ENCODE measurements around the gene TOP3A. TPM values are rescaled to one million over a fixed set of nuclear protein-coding genes. Genes with fewer than 3 reads are reported as not detected.

The TOP3A gene
- total and polyA plus RNA-seq, 2 of the 13 experiments (the other 11 are each of a cell fraction or from before 2014, with no cell fraction given) = 16.9 to 36.8 TPM

GRCh38 chr17:18224387-18225120, 90.2 kb downstream of the TOP3A start (continued):
- peak; percentile 86; the same call in 1 of the 2 replicates for TF ChIP-seq TFAP4 (IDR thresholded peaks at IDR 0.05; ENCODE audit: borderline replicate concordance, low read depth)
- TF ChIP-seq DMAP1 (CRISPR knock-in tag; IDR thresholded peaks at IDR 0.05) = peak; percentile 42; the same call in 1 of the 2 replicates
- TF ChIP-seq MYPOP (CRISPR knock-in tag; IDR thresholded peaks at IDR 0.05) = peak; percentile 65; the same call in 1 of the 2 replicates
- TF ChIP-seq AHR (CRISPR knock-in tag; IDR thresholded peaks at IDR 0.05) = no peak
- TF ChIP-seq IRF2 (CRISPR knock-in tag; IDR thresholded peaks at IDR 0.05) = 0 out of 2 replicates have a peak, but pooled peaks have one; percentile 17
- peak; percentile 2; the same call in 1 of the 2 replicates for TF ChIP-seq MAX (IDR thresholded peaks at IDR 0.05)
- TF ChIP-seq ATF3 (CRISPR knock-in tag; IDR thresholded peaks at IDR 0.05) = 0 out of 2 replicates have a peak, but pooled peaks have one; percentile 17
- no peak; the same call in 1 of the 2 replicates for TF ChIP-seq NR2F6 (IDR thresholded peaks at IDR 0.05)
- TF ChIP-seq NR2F6 (CRISPR knock-in tag; IDR thresholded peaks at IDR 0.05) = peak; percentile 22; the same call in 1 of the 2 replicates
- TF ChIP-seq ZNF335 (CRISPR knock-in tag; IDR thresholded peaks at IDR 0.05) = peak; percentile 24; the same call in 1 of the 2 replicates
- 0 out of 2 replicates have a peak, but pooled peaks have one; percentile 31 for TF ChIP-seq EED (CRISPR knock-in tag; IDR thresholded peaks at IDR 0.05)
- no peak for TF ChIP-seq ZNF33B (CRISPR knock-in tag; IDR thresholded peaks at IDR 0.05)
- peak; percentile 53; the same call in 1 of the 2 replicates for TF ChIP-seq ZNF280B (CRISPR knock-in tag; IDR thresholded peaks at IDR 0.05; ENCODE audit: borderline replicate concordance)
- peak; percentile 58 for TF ChIP-seq HNF1B (CRISPR knock-in tag; IDR thresholded peaks at IDR 0.05)
- TF ChIP-seq ZNF431 (CRISPR knock-in tag; IDR thresholded peaks at IDR 0.05; ENCODE audit: borderline replicate concordance, low read depth) = 0 out of 2 replicates have a peak, but pooled peaks have one; percentile 43
- no peak for TF ChIP-seq ZNF432 (CRISPR knock-in tag; IDR thresholded peaks at IDR 0.05; ENCODE audit: borderline replicate concordance)
- no peak for TF ChIP-seq MED1 (CRISPR knock-in tag; IDR thresholded peaks at IDR 0.05)
- peak; percentile 42; the same call in 1 of the 2 replicates for TF ChIP-seq RXRA (CRISPR knock-in tag; IDR thresholded peaks at IDR 0.05)
- TF ChIP-seq ZNF577 (CRISPR knock-in tag; IDR thresholded peaks at IDR 0.05; ENCODE audit: borderline replicate concordance, low read depth) = no peak
- 0 out of 2 replicates have a peak, but pooled peaks have one; percentile 39 for TF ChIP-seq ZBTB14 (CRISPR knock-in tag; IDR thresholded peaks at IDR 0.05)

All from HepG2 (cell line).